Left lobe of liver (tissue), 2 donors: Measurements from ENCODE around the gene KCNA2. TPM values are rescaled to one million over a fixed set of nuclear protein-coding genes. Genes with fewer than 3 reads are reported as not detected.

Experiments used
- ATAC-seq: fragments of 200-7000 bp; cut with Tn5 transposase; one replicate; pipeline ENCODE4 v1.9.1; 2020; ENCODE audit warnings: mild to moderate bottlenecking, moderate library complexity
- DNase-seq: peaks from one replicate; pipeline ENCODE4 v3.0.0-alpha.2; 2020; ENCODE audit warnings: low spot score
- total RNA-seq: library from RNA; stranded (reverse); gene quantifications from one replicate; pipeline ENCODE4 v1.2.1, GENCODE V29; 2021
- donor health status: DM: no; HTN: no; CAD: no; lungs with moderate emphysema.
- donor health status: DM: no; HTN: yes; CAD: no.

KCNA2 gene
- total RNA-seq, 1 donor from 2014 or later, result 0.03 TPM

DNA sequence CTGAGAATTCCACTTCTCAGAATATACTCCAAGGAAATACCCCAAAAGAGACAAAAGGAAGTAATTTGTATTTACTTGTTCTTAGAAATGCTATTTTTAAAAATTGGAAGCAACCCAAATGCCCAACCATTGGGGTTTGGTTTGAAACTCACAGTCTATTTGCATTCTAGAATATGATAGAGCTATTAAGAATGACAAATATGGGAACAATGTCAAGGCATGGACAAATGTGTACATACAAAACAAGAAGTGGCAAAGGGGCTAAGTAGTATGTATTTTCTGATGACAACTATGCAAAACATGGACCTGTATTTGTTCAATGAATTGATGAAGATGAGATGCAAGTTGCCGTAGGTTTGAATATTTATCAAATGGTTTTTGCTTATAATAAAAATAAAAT lies 32.8 kb downstream of the KCNA2 start:
- no peak for DNase-seq
- no peak for ATAC-seq

DNA sequence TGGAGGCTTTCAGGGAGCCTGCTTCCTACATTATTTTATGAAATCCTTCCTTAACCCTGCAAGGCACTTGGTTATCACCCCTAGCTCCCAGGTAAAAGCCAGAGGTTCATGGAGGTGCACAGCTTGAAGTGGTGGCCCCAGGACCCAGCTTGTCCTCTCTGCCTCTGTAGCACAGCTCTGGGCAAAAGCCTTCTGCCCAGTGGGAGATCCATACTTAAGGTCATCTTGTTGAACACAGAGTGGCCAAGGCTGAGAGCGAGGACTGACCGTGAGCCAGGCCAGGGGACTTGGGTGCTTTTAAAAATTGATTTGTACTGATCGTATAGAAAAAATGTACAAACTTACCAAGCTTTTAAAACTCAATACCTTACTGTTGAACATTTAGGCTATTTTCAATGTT lies 33.4 kb downstream of the KCNA2 start:
- ATAC-seq, result no peak
- no peak for DNase-seq

DNA sequence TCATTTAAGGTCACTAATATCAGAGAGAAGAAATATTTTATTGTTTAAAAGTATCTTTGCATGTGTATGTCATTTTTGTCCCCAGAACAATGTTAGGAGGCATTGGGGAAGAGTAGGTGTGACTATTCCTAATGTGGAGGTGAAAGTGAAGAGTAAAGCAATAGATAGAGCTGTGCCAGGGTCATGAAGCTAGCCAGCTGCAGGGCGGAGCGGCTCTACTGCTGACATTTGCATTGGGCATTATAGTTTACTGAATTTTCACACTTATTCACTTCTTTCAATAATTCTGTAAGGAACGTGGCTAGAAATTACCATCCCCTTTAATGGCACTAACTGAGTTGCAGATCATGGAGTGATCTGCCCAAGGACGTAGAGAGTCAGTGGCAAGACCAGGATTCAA lies 35.3 kb downstream of the KCNA2 start:
- ATAC-seq, result no peak
- no peak for DNase-seq

DNA sequence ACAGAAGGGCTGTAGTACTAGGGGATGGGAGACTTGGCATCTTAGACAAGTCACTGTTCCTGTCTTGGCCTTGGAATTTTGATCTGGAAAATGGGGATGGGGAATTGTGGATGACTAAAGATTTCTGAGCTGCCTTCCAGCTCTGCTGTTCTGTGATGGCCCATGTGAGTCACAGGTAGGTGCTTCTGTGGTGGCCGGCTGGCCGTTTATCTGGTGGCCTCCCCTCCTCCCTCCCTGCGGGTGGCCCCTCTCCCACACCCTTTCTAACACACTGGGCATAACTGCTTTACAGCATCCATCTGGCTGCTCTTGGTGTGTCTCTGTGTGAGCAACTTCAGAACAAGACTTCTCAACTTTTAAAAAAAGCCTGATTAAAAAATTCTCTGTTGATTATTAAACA lies 35.9 kb downstream of the KCNA2 start:
- ATAC-seq (no peak), DNase-seq (no peak)

DNA sequence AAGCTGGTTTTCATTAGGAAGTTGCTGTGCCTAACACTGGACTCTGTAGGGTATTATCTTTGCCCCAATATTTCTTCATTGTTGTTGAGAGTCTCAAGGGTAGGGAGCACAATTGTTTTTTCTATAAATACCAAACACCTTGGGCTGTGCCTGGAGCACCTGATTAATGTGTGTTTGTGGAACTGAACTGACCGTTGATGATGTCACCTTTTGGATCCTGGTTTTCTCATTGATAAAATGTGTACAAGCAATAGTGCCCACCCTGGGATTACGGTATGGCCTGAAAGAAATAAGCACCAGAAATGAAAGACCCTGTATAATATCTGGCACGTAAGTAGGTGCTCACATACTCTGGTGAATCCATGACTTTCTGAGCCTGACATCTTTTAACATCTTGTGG lies 39.3 kb downstream of the KCNA2 start:
- ATAC-seq, result no peak
- no peak for DNase-seq

DNA sequence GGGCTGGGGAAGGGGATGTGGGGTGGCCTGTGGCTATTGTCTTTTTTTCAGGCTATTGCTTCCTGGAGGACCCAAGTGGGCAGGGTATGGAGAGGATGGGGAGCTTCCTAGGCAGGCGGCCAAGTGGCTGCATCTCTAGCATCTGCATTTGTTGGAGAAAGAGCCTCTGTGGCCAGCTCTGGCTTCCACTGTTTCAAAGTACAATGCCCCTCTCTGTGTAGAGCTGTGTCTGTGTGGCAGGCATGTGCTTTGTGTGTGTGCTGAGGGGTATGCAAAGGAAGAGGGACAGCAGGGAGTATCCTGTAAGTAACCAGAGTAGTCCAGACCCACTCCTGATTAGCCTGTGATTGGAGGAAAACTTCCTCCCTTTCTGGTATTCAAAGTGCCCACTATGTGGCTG lies 40.6 kb downstream of the KCNA2 start:
- ATAC-seq, result no peak
- DNase-seq, result no peak

DNA sequence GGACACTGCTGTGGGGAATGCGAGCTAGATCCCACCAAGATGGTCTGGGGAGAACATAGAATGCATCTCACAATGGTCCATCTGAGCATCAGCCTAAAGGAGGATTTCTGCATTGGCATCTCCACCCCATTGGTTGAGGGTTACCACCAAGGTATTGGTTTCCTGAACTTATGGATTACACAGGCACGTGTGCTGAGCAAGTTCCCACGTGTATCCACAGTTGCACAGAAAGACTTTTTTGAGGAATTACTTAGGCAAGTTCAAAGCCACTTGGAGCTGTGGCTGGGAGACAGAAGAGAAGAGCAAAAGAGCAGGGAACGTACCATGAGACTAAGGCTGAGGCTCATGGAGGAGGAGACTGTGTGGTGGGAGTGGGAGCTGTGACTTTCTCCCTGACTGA lies 43.1 kb downstream of the KCNA2 start:
- ATAC-seq, result no peak
- no peak for DNase-seq

DNA sequence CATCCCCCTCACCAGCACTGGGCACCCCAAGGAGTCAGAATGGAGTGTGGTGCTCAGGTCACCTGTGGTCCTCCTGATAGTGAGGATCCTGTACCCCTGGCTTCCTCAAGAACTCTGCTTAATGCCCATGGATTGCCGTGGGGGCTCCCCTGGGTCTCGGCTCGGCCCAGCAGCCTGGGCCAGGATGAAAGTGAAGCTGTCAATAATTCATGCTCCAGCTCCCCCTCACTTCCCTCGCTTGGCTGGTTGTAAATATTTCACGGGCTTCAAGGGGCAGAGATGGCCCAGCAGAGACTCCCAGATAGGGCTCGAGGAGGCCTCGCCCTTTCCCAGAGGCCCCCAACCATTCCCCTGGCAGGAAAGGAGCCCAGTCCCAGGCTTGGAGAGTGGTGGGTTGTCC lies 44.6 kb downstream of the KCNA2 start:
- no peak for ATAC-seq
- no peak for DNase-seq

DNA sequence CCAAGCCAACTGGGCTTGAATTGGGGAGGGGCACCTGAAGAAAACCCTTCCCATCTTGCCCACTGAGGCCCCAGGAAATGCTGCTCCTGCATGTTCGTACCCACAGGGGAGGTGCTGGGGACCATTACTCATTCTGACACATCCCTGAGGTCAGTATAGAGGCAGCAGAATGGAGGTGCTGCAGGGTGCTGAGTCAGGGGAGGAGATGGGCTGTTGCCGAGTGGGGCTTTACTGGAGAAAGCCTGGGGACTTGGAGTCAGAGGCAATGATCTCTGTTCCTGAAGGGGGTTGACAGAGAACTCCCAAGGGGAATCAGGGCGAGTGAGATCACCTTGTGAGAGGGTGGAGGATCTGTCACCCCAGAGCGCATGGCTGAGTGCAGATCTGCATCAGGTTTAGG lies 47.0 kb downstream of the KCNA2 start:
- no peak for DNase-seq
- no peak for ATAC-seq

DNA sequence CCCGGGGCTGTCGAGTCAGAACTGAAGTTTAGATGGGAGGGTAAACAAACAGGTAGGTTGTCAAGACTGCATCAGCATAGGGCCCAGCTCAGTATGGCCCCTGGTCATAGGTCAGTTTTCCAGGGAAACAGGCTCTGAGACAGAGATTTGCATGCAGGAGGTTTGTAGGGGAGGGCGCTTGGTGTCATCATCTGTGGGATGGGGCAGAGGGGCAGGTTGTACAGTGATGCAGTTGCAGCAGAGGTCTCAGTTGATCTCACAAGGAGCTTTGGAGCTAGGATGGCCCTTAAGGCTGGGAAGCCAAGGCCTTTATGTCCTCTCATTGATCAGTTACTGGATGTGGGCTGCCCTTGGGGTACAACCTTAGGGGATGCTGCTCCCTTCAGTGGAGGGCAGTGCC lies 48.7 kb downstream of the KCNA2 start:
- DNase-seq (no peak), ATAC-seq (no peak)

DNA sequence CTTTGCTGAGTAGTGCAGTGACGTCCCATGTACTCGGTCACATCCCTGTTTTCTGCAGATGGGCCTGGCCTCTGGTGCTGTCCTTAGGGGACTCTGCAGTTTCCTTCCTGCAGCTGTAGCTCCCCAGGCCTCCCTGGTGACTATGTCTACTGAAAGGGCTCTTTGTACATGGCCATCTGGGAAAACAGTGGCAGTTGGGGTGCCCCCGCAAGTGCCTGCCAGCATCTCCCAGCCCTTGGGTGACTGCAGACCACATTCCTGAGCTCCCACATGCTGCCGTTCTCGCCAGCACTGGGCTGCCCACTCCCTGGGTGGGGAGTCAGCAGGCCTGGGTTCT lies 49.7 kb downstream of the KCNA2 start:
- DNase-seq (no peak), ATAC-seq (no peak)

DNA sequence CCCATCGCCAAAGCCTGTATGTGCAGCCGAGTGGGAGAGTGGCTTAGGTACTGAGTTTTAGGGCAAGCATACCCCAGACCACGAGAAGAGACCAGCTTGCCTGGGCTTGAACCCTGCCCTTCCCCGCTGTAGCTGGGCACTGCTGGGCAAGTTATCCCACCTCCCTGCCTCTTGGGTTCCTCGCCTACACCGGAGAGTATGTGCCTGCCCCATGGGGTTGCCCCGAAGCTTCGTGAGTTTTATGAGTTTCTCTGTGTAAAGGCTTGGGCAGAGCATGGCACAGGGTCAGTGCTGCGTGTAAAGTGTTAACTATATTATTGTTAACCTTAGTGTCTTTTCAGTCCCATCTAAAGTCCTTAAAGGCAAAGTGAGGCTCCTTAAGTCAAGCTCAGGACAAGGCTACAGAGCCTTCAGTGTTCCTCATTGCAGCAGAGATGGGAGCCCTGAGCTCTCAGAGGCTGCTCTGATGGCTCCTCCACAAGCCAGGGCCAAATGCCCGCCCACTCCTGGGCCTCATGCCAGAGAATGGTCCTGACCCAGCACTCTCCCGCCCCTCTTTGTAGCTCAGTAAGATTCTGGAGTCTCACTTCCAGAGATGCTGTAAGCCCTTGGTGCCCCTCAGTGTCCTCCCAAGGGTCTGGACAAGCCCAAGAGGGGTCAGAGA lies 50.2 kb downstream of the KCNA2 start:
- no peak for DNase-seq
- ATAC-seq, result peak; percentile 27

DNA sequence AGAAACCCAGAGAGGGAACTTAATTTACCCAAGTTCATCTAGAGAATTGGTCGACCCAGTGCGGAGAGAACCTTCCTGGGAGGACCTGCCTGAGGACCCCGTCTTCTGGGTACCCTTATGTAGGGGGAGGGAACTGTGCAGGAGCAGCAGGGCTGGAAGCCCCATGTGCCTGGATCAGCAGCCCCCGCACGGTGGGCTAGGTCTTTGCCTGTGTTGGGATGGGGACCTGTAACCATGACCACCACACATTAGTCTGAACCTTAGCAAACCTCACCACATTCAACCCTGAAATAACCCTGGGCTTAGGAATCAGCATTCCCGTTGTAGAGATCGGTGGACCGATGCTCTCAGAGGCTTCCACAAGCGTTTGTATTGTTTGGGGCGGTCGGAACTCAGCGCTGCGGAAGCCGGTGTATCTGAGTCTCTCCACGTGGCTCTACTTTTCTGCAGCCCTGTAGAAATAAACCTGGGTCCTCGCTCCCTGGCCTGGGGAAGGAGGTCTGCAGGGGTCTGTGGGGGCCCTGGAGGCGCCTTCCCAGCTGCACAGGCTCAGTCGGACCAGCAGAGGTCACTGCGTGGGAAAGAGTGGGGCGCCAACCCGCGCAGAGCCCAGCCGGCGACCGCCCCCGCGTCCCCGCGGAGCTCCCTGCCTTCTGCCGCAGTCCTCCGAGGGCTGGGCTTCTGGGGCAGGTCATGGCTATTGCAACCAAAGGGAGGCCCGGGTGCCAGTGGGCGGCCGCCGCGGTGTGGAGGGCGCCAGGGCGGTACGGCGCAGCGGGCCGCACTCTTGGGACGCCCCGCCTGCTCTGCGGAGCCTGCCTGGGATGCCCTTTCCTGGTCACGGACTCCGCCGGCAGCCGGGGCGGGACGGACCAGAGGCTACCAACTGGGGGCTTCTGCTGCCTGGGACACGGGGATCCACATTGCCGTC lies 51.0 kb downstream of the KCNA2 start:
- ATAC-seq, result peak; percentile 92
- DNase-seq, result peak; percentile 47

DNA sequence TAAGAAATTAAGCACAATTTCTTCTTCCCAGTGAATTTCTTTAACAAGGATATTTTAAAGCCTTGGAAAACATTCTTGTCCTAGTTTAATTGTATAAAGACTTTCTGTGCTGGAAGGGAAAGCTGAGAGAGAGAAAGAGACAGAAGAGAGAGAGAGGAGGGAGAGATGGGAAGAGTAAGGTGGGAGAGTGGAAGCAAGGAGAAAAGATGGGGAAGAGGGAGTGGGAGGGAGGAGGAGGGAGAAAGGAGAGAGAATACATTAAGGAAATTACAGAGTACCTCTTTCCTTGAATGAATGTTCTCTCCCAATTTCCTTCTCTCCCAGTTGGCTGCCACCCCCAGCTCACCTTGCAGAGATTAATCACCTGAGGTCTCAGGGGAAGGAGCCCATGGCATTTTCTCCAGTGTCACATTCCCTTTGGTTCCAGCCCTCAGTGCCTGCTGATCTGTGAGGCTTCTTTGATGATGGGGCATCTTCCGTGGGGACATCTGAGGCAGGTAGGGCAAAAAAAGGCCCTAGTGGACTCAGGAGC lies 54.8 kb downstream of the KCNA2 start:
- ATAC-seq (no peak), DNase-seq (no peak)

DNA sequence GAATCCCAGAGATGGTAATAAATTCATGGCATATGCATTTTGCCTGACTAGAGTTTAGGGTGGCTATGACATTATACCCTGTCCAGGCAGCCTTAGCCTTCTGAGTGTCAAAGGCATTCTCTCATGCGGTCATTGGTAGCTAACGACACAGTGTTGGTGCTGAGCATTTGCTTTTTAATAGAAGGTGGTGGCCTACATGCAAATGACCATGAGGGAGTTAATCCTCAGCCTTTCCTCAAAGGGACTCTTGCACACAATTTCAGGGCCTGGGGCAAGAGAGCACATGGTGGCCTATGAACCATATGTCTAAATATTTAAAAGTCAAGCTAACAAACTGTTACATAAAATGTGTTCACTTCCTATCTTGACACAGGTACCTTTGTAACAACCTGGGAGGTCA lies 56.3 kb downstream of the KCNA2 start:
- DNase-seq (no peak), ATAC-seq (no peak)

DNA sequence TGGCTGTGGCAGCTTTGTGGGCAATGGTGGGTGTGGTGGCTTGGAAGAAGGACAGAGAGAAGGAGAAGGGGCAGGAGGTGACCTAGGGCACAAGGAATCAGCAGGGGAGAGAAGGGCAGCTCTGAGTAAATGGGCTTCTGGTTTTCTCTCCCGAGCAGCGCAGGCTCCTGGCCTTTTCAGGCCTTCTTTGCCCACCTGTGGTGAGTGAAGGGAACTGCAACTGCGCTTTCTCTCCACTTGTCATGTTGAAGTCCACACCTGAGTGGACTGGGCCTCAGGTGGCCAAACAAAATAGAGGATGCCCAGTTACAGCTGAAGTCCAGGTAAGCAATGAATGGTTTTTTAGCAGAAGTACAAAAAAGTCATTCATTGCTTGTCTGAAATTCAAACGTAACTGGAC lies 57.8 kb downstream of the KCNA2 start:
- DNase-seq (no peak), ATAC-seq (peak; percentile 82)

DNA sequence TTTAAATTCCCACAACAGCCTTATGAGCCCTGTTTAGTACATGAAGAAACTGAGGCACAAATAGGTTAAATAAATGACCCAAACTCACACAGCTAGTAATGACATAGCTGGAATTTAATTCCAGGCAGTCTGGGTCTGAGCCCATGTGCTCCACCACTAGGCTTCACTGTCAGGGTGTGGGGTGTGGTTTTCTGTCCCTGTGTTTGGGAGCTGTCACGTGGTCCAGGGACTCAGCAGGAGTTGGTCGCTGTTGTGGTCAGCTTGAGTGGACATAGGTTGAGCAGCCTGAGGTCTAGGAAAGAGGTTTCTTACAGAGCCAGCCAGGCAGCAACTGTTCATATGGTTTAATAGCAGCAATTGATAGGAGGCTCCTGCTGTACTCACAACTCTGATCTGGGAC lies 59.1 kb downstream of the KCNA2 start:
- DNase-seq (no peak), ATAC-seq (no peak)

DNA sequence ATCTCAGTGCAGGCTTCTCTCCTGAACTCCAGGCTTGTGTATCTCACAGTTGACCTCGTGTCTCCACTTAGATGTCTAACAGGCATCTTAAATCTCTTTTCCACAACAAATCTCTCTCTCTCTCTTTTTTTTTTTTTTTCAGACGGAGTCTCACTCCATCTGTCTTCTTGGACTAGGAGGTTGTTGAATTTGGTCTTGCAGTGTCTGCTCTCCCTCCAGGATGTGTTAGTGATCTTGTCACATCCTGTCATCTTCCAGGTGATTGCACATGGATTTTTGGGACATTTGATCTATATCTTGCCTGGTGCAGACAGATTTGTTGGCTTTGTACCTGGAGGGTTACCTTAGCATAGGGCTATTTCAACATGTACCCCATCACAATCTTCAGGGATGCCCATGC lies 60.7 kb downstream of the KCNA2 start:
- ATAC-seq (no peak), DNase-seq (no peak)

DNA sequence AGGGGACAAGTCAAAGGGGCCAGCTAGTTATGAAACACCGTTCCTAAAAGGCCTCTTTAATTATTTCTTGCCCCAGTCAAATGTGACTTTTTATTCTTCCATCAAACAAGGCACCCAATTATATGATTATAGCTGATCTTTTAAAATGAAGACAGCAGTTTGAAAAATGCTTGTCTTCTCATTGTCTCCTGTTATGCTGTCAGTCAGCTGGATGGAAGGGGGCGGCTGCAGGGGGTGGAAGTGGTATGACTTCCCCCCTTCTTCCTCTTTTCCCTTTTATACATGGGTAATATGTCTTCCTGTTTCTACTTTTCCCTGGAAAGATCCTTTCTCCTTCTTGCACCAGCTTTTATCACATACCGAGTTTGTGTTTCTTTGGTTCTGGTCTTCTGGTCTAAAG lies 61.4 kb downstream of the KCNA2 start:
- no peak for ATAC-seq
- no peak for DNase-seq
